HG03432 (cell line): Measurements from ENCODE around the gene TNFRSF12A.

Source experiments
- ATAC-seq: cut with Tn5 transposase; IDR thresholded peaks from one replicate; pipeline ENCODE4 v1.9.1; 2021; ENCODE audit warnings: mild to moderate bottlenecking, moderate library complexity; ENCODE audit not compliant: unreplicated experiment

Gene TNFRSF12A

GRCh38 chr16:3020247-3020603 lies at the start of gene TNFRSF12A:
TNFRSF12A (plus strand) TSS chr16:3020368; CDS start chr16:3020398, 30 bp downstream.
- ATAC-seq = no peak

DNA sequence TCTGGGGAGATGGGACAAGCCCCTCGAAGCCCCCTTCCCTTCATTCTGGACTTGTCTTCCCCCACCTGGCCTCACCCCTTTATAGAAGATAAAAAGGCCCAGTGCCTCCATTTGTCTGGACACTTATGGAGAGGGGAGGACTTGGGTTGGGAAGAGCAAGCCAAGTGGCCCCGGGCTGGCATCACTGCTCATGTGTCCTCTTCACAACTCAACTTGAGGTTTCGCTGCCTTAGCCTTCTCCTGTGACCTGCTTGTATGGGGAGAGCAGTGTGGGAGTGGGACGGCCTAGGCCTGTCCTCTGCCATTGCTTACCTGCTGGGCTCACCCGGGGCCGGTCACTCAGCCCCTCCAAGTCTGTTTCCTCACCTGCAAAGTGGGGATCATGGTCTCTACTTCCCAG lies 49.6 kb upstream of the TNFRSF12A start:
- ATAC-seq = no peak

DNA sequence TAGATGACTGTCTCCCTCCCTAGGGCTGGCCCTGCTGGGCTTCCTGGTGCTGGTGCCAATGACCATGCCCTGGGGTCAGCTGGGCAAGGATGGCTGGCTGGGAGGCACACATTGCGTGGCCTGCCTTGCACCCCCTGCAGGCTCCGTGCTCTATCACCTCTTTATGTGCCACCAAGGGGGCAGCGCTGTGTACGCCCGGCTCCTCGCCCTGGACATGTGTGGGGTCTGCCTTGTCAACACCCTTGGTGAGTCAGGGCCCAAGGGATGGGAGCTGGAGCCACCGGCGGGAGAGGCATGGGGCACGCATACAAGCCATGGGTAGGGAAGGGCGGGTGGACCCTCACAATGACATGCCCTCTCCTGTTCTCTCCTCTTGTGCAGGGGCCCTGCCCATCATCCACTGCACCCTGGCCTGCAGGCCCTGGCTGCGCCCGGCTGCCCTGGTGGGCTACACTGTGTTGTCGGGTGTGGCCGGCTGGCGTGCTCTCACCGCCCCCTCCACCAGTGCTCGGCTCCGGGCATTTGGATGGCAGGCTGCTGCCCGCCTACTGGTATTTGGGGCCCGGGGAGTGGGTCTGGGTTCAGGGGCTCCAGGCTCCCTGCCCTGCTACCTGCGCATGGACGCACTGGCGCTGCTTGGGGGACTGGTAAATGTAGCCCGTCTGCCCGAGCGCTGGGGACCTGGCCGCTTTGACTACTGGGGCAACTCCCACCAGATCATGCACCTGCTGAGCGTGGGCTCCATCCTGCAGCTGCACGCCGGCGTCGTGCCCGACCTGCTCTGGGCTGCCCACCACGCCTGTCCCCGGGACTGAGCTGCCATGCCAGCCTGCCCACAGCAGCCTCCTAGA lies 48.8 kb upstream of the TNFRSF12A start:
- ATAC-seq = no peak

DNA sequence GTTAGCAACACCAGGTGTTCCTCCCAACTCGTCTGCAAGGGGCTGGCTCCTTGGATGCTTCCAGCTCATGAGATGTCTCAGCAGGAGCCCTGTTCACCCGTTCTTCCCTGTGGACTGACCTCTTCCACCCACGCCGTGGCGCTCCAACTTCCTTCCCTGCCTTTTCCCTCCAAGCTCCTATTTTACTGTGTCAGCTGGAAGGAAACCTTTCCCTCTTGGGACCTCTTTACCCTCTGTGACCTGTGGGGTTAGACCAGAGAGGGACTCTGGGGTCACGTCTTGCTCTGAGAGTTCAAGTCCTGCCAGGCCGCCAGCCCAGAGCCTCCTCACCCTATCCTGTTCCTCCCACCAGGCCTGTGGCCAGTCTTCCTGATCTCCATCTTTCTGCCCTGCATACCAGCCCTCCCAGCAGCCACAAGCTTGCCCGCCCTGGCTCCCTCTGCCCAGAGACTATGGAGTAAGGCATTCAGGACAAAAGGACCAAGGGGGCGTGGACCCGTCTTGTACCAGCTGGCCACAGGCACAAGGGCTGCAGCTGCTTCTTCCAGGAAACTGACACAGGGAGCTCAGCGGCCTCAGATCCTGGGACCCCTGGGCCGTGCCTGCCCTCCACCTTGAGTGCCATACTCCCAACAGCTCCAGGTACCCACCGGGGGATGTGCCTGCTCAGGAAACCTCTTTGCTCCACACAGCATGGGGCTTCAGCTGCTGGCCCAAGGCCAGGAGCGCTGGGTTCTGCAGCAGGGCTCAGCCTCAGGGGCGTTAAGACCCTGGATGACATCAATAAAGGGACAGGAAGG lies 48.0 kb upstream of the TNFRSF12A start:
- ATAC-seq = no peak

DNA sequence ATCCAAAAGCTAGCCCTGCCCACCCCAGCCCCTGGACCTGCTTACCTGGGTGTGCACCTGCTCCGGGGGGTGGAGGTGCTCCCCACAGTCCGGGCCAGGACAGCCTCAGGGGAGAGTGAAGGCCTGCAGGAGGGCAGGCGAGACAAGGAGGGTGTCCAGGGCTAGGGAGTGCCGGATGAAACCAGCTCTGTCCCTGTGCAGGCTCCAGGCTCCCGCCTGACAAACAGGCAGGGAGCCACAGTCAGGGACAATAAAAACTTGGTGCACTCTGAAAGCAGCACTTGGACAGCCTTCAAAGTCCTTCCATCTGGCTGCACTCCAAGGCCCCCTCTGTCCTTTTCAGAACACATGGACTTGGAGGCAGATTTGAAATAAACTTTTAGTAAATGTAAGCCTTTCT lies 47.1 kb upstream of the TNFRSF12A start:
- ATAC-seq = no peak

GRCh38 chr16:2973605-2974318 lies 46.4 kb upstream of the TNFRSF12A start:
- no peak for ATAC-seq

DNA sequence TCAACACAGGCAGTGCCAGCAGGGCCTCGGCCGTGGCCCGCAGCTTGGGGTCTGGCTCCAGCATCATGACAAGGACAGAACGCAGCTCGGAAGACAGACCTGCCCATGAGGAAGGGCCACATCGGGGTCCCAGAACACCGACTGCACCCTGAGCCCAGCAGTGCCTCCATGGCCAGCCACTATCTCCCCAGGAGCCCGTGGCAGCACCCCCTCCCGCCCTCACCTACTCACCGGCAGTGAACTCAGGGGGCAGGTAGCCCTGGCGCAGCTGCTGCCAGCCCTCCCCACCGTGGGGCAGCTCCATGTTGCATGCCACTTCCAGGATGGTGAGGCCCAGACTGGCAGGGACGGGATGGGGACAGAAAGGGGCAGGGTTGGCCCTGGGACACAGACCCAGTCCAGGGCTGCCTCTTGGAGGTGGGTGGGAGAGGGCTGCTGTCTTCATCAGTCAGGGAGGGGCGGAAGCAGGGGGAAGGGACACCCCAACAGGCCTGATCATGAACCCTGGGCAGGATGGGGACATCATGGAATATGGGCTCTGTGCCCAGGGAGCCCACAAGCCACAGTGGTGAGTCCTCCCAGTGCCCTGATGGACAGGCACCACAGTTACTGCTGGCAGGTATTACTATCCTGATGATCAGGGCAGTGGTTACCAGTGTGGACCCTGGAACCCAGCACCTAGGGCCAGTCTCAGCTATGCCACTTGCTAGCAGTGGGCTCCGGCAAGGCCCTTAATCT lies 45.7 kb upstream of the TNFRSF12A start:
- no peak for ATAC-seq

- ATAC-seq = no peak
Observed at GRCh38 chr16:2975161-2975795, 44.9 kb upstream of the TNFRSF12A start.

DNA sequence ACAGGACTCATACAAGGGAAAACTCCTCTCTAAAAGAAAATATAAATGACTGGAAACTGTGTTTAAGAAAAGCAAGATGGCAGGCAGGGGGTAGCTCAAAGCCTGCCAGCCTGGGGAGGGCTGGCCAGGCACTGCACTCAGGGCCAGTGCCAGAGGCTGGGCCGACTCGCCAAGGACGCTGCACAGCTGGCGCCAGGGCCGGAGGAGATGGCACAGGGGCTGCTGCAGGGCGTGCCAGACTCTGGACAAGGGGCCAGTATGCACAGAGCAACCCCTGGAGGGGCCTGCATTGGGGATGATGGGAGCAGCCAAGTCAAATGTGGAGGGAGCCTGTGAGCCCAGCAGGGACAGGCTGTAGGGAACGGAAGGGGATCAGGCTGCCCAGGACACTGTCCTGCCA lies 44.0 kb upstream of the TNFRSF12A start:
- no peak for ATAC-seq

- ATAC-seq = no peak
Observed at GRCh38 chr16:2976673-2977072, 43.5 kb upstream of the TNFRSF12A start.

GRCh38 chr16:2977440-2977839 lies 42.7 kb upstream of the TNFRSF12A start:
- no peak for ATAC-seq

GRCh38 chr16:2979669-2980226 lies 40.4 kb upstream of the TNFRSF12A start:
- peak; percentile 14 for ATAC-seq

DNA sequence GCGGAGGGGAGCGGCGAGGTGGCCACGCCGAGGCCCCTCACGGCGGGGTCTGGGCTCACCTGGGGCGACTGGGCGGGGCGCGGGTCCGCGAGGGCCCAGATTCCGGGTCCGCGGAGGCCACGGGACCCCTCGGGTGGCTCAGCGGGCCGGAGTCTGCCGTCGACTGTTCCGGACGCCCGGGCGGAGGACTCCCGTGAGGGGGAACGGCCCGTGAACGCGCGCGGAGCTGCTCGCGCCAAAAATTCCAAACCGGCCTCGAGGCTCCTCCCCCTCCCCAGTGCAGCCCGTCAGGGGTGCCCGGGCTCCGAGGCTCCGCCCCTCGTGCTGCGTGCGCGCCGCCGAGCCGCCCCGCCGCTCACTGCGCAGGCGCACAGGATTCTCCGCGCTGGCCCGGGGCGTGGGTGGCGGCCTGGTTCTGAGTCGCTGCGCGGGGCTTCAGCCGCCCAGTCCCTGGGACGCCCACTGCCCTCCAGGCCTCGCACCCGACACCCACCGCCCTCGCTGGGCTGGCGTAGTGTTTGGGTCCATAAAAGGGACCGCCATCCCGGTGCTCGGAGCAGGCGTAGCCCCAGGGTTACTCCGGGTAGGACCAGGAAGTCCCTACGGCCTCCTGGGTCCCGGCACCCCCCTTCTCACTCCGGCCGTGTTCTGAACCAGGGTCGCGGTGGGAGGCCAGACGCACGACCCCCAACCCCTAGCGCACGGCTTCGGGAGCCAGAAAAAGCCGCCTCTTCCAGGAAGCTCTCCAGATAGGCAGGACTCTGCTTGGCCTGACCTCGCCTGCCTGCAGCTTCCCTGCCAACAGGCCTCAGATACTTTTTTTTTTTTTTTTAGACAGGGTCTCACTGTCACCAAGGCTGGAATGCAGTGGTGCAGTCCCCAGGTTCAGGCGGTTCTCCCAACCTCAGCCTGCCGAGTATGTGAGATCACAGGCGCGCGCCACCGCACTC lies 39.7 kb upstream of the TNFRSF12A start, which contains the start of gene PKMYT1:
PKMYT1 (minus strand) TSS at position 220 of the 950 bp plus-strand sequence. CDS start 789 bp downstream, outside the sequence.
- peak; percentile 74 for ATAC-seq

GRCh38 chr16:2981177-2981898 lies 38.8 kb upstream of the TNFRSF12A start:
- no peak for ATAC-seq

- ATAC-seq = no peak
Observed at GRCh38 chr16:2981899-2982250, 38.3 kb upstream of the TNFRSF12A start.

DNA sequence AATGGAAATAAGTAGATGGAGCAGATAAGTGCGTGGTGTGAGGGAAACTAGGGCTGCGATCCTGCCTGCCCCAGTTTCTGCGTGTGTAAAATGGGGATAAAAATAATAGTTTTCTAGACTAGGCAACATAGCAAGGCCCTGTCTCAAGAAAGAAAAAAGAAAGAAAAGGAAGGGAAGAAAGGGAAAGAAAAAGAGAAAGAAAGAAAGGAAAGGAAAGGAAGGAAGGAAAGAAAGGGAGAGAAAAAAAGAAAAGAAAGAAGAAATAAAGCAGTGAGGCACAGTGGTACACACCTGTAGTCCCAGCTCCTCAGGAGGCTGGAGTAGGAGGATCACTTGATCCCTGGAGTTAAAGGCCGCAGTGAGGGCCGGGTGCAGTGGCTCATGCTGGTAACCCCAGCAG lies 37.8 kb upstream of the TNFRSF12A start:
- ATAC-seq = no peak

- ATAC-seq = peak; percentile 41
Observed at GRCh38 chr16:2983706-2984136, 36.4 kb upstream of the TNFRSF12A start.

DNA sequence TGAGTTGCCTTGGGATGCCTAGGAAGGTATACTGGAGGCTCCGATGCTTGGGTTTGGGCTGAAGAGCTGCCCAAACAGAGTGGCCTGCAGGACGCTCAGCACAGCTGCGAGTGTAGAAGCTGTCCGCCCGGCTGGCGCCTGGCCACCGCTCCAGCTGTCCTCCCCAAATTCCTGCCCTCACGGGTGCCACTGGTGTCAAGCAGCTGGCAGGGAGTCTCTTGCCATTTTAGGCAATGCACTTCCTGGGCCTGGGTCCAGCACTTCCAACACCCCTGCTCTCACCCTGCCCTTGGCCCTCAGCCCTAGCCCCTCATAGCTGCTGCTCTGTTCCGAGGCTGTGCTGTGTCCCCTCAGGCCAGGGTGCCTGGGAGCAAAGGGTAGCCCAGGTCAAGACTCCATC lies 34.7 kb upstream of the TNFRSF12A start:
- ATAC-seq = no peak
